GM18517 (cell line): ENCODE measurements around the gene LRRC59.
"Not testable (repeated sequence)": the region's sequence is repeated elsewhere in the genome, so short reads cannot be mapped to it uniquely, and the experiment has no call there.

Experiments used
- ATAC-seq: cut with Tn5 transposase; IDR thresholded peaks from one replicate; pipeline ENCODE4 v1.9.1; 2021; ENCODE audit warnings: mild to moderate bottlenecking, moderate library complexity; ENCODE audit not compliant: unreplicated experiment

LRRC59 gene

GRCh38 chr17:50424996-50425681 is 27.8 kb upstream of the LRRC59 start:
- no peak for ATAC-seq

- ATAC-seq = no peak
Observed at GRCh38 chr17:50424246-50424995, 27.1 kb upstream of the LRRC59 start.

- ATAC-seq = no peak
Observed at GRCh38 chr17:50423553-50424159, 26.3 kb upstream of the LRRC59 start.

- no peak for ATAC-seq
Observed at GRCh38 chr17:50422738-50423137, 25.4 kb upstream of the LRRC59 start.

GRCh38 chr17:50421308-50422051 is 24.2 kb upstream of the LRRC59 start:
- no peak for ATAC-seq

- no peak for ATAC-seq
Observed at GRCh38 chr17:50420419-50421112, 23.2 kb upstream of the LRRC59 start.

- not testable (repeated sequence) for ATAC-seq
Observed at GRCh38 chr17:50419577-50419976, 22.3 kb upstream of the LRRC59 start.

- no peak for ATAC-seq
Observed at GRCh38 chr17:50414808-50415207, 17.5 kb upstream of the LRRC59 start.

GRCh38 chr17:50412188-50412732 is 14.9 kb upstream of the LRRC59 start:
- no peak for ATAC-seq

- ATAC-seq = no peak
Observed at GRCh38 chr17:50407921-50408320, 10.6 kb upstream of the LRRC59 start.

GRCh38 chr17:50406578-50406977 is 9.3 kb upstream of the LRRC59 start:
- no peak for ATAC-seq

GRCh38 chr17:50405351-50405750 is 8.0 kb upstream of the LRRC59 start:
- ATAC-seq = not testable (repeated sequence)

- ATAC-seq = not testable (repeated sequence)
Observed at GRCh38 chr17:50399591-50399990, 2.3 kb upstream of the LRRC59 start.

GRCh38 chr17:50398672-50399071 is 1.3 kb upstream of the LRRC59 start:
- ATAC-seq = not testable (repeated sequence)

GRCh38 chr17:50397919-50398285 is 579 bp upstream of the LRRC59 start:
- ATAC-seq = no peak

- no peak for ATAC-seq
Observed at GRCh38 chr17:50396261-50397110, 837 bp downstream of the LRRC59 start.

- ATAC-seq = no peak
Observed at GRCh38 chr17:50394711-50395110, 2.6 kb downstream of the LRRC59 start.

GRCh38 chr17:50393700-50394099 is 3.6 kb downstream of the LRRC59 start:
- ATAC-seq = no peak

GRCh38 chr17:50392621-50393020 is 4.7 kb downstream of the LRRC59 start:
- ATAC-seq = no peak

- ATAC-seq = no peak
Observed at GRCh38 chr17:50389534-50389933, 7.8 kb downstream of the LRRC59 start.
